MCF 10A (cell line): ENCODE results near the gene BACH2. TPM values are rescaled to one million over a fixed set of nuclear protein-coding genes. Genes with fewer than 3 reads are reported as not detected.

ENCODE experiments used
- BruUV-seq: library from RNA; stranded (reverse); fragments of 400-500 nt; replicated peaks from 2 replicates; lab custom pipeline; 2021; lab: Mats Ljungman, UMichigan
- CTCF ChIA-PET: fragments of 300-600 bp; sonication (Branson Sonifier 250); formaldehyde crosslinking; extraction: SDS; loops from one replicate; lab custom pipeline; 2021; ENCODE audit warnings: antibody characterized with exemption, inconsistent platforms; lab: Yijun Ruan, JAX
- POLR2A ChIA-PET: fragments of 300-600, 350-650 bp; sonication (Branson Sonifier 250); formaldehyde crosslinking; extraction: SDS; loops from one replicate; lab custom pipeline; 2020; ENCODE audit warnings: antibody characterized with exemption, inconsistent platforms; lab: Yijun Ruan, JAX
- DNase-seq: peaks from one replicate; pipeline ENCODE4 v3.0.0-alpha.2; 2018; ENCODE audit not compliant: unreplicated experiment
- H3K27ac Mint-ChIP-seq: one replicate; pipeline ENCODE4 v1.8.0; 2022; ENCODE audit warnings: mild to moderate bottlenecking, low read depth, mixed read lengths; ENCODE audit not compliant: unreplicated experiment
- H3K27me3 Mint-ChIP-seq: one replicate; pipeline ENCODE4 v1.8.0; 2022; ENCODE audit warnings: mixed read lengths; ENCODE audit not compliant: insufficient read depth, unreplicated experiment
- H3K36me3 Mint-ChIP-seq: one replicate; pipeline ENCODE4 v1.8.0; 2022; ENCODE audit warnings: mild to moderate bottlenecking, moderate library complexity, mixed read lengths; ENCODE audit not compliant: insufficient read depth, unreplicated experiment
- H3K4me1 Mint-ChIP-seq: one replicate; pipeline ENCODE4 v1.8.0; 2022; ENCODE audit warnings: mixed read lengths; ENCODE audit not compliant: insufficient read depth, unreplicated experiment
- H3K4me3 Mint-ChIP-seq: one replicate; pipeline ENCODE4 v1.8.0; 2022; ENCODE audit warnings: mild to moderate bottlenecking, moderate library complexity, mixed read lengths; ENCODE audit not compliant: unreplicated experiment
- H3K9me3 Mint-ChIP-seq: one replicate; pipeline ENCODE4 v1.8.0; 2022; ENCODE audit warnings: mixed read lengths; ENCODE audit not compliant: unreplicated experiment
- intact Hi-C: fragments of 100-400 bp; cut with micrococcal nuclease; formaldehyde crosslinking; loops from 2 replicates; pipeline ENCODE4 v1.14.1; 2022
- total RNA-seq: library from RNA; stranded (reverse); gene quantifications from 2 replicates; pipeline ENCODE4 v1.2.3, GENCODE V29; 2022
- TF ChIP-seq, protein P1 (sequence below): fragments of 200-600 bp; IDR thresholded peaks from one replicate; pipeline ENCODE4 v1.8.0; 2022; ENCODE audit warnings: antibody characterized with exemption, mild to moderate bottlenecking; ENCODE audit not compliant: unreplicated experiment

BACH2 gene
- total RNA-seq, 1 experiment from 2014 or later, result 9.9 TPM

DNA sequence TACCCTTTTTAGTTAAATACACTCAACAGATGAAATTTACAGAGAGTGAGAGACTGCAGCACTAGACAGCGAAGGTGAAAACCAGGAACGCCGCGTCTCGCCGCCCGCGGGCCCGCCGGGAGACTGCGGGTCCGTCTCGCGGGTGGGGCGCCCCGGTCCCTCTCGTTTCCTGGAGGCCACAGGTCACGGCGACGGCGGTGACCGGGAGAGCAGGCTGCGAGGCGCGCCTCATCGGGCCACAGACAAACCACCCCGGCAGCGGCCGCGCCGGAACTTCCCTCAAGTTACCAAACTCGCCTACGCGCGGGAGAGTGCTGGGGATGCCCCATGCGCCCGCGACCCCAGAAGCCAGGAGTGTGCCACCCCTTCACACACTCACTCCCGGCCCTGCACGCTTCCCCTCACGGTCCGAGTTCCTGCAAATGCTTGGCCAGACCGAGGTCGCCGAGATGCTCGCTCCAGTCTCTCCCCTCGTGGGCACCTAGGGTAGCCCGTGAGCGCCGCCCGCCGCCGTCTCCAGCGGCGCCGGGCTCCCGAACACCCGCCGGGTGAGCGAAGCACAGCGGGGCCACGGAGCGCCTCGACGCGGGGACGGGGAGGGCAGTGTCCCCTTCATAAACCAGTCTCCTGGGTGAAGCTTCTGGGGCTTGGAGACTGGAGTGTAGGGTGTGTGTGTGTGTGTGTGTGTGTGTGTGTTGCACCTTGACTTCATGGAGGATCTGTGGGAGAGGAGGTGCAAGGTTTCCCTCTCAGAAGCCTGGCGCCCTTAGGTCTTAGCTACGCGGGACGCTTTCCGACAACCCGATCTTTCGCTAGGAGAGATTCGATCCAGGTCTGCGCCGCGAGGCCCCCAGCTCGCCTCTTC lies 1.4 kb downstream of the BACH2 start:
- Mint-ChIP-seq H3K9me3 (no peaks in the 10 kb centered on the region), H3K27ac (peak overlapping the region; percentile 39), H3K4me1 (peaks cover 9% of the 10 kb centered on the region), H3K4me3 (peak overlapping the region; percentile 76), H3K36me3 (no peaks in the 10 kb centered on the region), H3K27me3 (peaks cover 12% of the 10 kb centered on the region)
- POLR2A ChIA-PET, result interaction anchor here (0.6 to 2.3 kb wide), 14 partner anchors 10 to 295 kb away, joined by 3 to 24 read pairs (median 4); no protein-coding TSS in a partner anchor
- BruUV-seq, result no TSS peak
- CTCF ChIA-PET, result interaction anchor here (0.6 to 2.4 kb wide), 18 partner anchors 9 to 355 kb away, joined by 3 to 10 read pairs (median 3); no protein-coding TSS in a partner anchor
- DNase-seq, result peak; percentile 34
- TF ChIP-seq, protein P1, sequence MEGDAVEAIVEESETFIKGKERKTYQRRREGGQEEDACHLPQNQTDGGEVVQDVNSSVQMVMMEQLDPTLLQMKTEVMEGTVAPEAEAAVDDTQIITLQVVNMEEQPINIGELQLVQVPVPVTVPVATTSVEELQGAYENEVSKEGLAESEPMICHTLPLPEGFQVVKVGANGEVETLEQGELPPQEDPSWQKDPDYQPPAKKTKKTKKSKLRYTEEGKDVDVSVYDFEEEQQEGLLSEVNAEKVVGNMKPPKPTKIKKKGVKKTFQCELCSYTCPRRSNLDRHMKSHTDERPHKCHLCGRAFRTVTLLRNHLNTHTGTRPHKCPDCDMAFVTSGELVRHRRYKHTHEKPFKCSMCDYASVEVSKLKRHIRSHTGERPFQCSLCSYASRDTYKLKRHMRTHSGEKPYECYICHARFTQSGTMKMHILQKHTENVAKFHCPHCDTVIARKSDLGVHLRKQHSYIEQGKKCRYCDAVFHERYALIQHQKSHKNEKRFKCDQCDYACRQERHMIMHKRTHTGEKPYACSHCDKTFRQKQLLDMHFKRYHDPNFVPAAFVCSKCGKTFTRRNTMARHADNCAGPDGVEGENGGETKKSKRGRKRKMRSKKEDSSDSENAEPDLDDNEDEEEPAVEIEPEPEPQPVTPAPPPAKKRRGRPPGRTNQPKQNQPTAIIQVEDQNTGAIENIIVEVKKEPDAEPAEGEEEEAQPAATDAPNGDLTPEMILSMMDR, result no peak
- intact Hi-C loops, result loop anchor here (1.0 kb wide), 1 partner anchor 325 kb away; no protein-coding TSS in a partner anchor

DNA sequence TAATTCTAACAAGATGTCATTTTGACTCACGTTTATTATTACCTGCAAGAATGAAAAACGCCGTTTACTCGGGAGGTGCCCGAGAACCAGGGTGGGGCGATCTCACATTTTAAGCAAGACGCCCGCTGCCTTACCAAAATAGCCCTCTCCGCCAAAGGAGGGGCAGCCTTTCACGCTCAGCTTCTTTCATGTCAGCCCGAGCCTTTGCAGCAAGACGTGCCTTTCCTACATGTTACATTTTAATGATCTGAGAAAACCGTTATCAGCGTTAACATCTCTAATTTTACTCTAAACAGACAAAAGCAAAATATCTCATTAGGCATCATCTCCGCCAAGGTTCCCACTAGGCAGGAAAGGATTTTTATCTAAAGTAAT lies 2.0 kb downstream of the BACH2 start:
- peaks cover 5% of the 10 kb centered on the region for H3K4me1 Mint-ChIP-seq
- TF ChIP-seq, protein P1, result no peak
- BruUV-seq, result no TSS peak
- DNase-seq, result no peak
- no peaks in the 10 kb centered on the region for H3K36me3 Mint-ChIP-seq
- ChIA-PET POLR2A (interaction anchor here (0.7 kb wide), 1 partner anchor 196 kb away, joined by 3 read pairs; no protein-coding TSS in a partner anchor), CTCF (interaction anchor here (2.4 to 2.6 kb wide), 2 partner anchors 354 kb away, joined by 6 to 12 read pairs; no protein-coding TSS in a partner anchor)
- intact Hi-C loops, result no loop called here
- no peak overlapping the region for H3K27ac Mint-ChIP-seq
- no peaks in the 10 kb centered on the region for H3K9me3 Mint-ChIP-seq
- peak overlapping the region; percentile 76 for H3K4me3 Mint-ChIP-seq
- H3K27me3 Mint-ChIP-seq, result peaks cover 6% of the 10 kb centered on the region

DNA sequence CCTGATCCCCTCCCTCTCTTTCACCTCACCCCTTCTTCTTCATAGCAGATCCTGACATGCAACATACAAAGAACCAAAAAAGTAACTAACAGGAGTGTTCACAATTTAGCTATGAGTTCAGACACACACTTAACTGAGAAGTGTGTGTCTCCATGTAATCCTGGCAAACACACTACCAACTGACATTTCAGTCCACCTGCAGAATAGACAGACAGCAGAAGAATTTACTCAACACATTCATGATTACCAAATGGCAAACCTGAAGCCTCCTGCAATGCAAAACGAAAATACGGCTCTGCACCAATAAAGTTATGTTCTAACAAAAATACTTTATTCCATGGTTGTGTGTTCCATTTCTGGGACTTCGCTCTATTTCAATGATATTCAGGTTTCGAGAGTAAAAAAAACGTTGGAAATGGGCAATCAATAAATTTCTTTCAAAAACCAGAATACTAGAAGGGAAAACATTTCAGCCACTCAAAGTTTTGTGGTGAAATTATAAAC lies 2.6 kb downstream of the BACH2 start:
- H3K36me3 Mint-ChIP-seq, result no peaks in the 10 kb centered on the region
- POLR2A ChIA-PET, result interaction anchor here (0.7 kb wide), 1 partner anchor 196 kb away, joined by 3 read pairs; no protein-coding TSS in a partner anchor
- peaks cover under 1% of the 10 kb centered on the region for H3K27me3 Mint-ChIP-seq
- H3K27ac Mint-ChIP-seq, result no peak overlapping the region
- peak overlapping the region; percentile 21 for H3K4me3 Mint-ChIP-seq
- no peak for DNase-seq
- TSS peak; percentile 21 for BruUV-seq
- TF ChIP-seq, protein P1, result no peak
- peaks cover 5% of the 10 kb centered on the region for H3K4me1 Mint-ChIP-seq
- no peaks in the 10 kb centered on the region for H3K9me3 Mint-ChIP-seq
- intact Hi-C loops, result no loop called here
- CTCF ChIA-PET, result interaction anchor here (0.7 to 2.6 kb wide), 3 partner anchors 99 to 353 kb away, joined by 3 to 12 read pairs (median 4); no protein-coding TSS in a partner anchor
